ENCODE results near the gene SSNA1. TPM values are rescaled to one million over a fixed set of nuclear protein-coding genes. Genes with fewer than 3 reads are reported as not detected.
A peak's percentile ranks its signal among the peaks of the same experiment; 100 is the strongest.

Gene SSNA1
- total and polyA plus RNA-seq, 9 of the 15 experiments (the other 6 are each of a cell fraction or from before 2014, with no cell fraction given), result 1.9 to 130 (median 57.1) TPM

DNA sequence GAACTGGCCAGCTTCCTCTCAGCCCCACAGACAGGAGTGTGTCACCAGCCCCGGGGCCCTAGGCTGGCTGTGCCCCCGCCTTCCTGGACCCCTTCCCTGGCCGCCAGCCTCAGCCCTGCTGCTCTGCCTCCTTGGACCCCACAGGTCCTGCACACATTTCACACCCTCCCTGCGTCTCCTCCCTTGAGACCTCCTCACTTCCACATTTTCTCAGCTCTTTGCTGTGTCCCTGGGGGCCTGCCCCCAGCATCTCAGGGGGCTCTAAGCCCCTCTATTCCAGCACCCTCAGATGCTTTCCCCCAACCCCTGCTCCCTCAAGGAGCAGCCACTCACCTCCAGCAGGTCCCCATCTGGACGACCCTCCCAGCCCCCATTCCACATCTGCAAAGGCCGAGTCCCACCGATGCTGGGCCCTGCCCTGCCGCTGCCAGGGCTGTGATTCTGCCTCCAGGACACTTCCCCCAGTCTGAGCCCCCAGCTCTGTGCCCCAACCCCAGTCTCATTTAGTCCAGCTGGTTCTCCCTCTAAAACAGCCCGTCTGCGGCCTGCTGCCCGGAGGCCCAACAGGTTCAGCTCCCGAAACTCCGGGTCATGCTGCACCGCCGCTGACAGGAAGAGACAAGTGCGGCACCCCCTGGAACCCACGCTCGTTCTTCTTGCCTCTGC is 46.4 kb downstream of the SSNA1 start:
- Histone ChIP-seq H3K9ac (ENCODE audit: insufficient read depth in 1 of 2, low read depth in 2 of 2, low read length in 2 of 2) (peak overlapping the region in 1 of 2 experiments; percentile 73; a peak in 2 of 4 replicates), H3K27me3 (ENCODE audit: control insufficient read depth in 2 of 2, insufficient read depth in 2 of 2, low read length in 2 of 2) (no peaks in the 10 kb centered on the region), H3K9me3 (replicated peaks; ENCODE audit: control insufficient read depth, insufficient read depth, low read depth, low read length) (no peaks in the 10 kb centered on the region), H3K9me1 (ENCODE audit: control insufficient read depth, insufficient read depth, low read length) (peaks cover 4% of the 10 kb centered on the region), H3K36me3 (ENCODE audit: control insufficient read depth, insufficient read depth, low read length) (peaks cover 4% of the 10 kb centered on the region; the same call in 1 of the 3 replicates), H3K4me1 (replicated peaks in 1 of 2; ENCODE audit: control insufficient read depth in 2 of 2, insufficient read depth in 2 of 2, low read length in 2 of 2) (peaks cover 16 to 99% of the 10 kb centered on the region in 2 experiments), H4K20me1 (replicated peaks; ENCODE audit: control insufficient read depth, insufficient read depth, low read length) (no peaks in the 10 kb centered on the region), H2AFZ (ENCODE audit: low read depth, low read length) (no peak overlapping the region), H3K4me2 (ENCODE audit: insufficient read depth, low read length) (no peak overlapping the region), H3K27ac (ENCODE audit: extremely low read depth, low read depth, low read length) (no peak overlapping the region), H3K79me2 (ENCODE audit: control insufficient read depth, insufficient read depth, low read length) (peaks cover 21% of the 10 kb centered on the region), H3K4me3 (no peak overlapping the region)
- intact Hi-C loops (cut with micrococcal nuclease) (no loop called here), in situ Hi-C loops (cut with MboI) (loop anchor here (25.0 kb wide), 1 partner anchor 448 kb away; the partner anchor contains the start of genes CCDC183 and TMEM141)
- ChIA-PET POLR2A (interaction anchor here (0.7 kb wide), 1 partner anchor 46 kb away, joined by 3 read pairs; no protein-coding TSS in a partner anchor), CTCF (ENCODE audit: low intra/inter-chr PET ratio) (interaction anchor here (1.6 kb wide), 1 partner anchor 46 kb away, joined by 11 read pairs; no protein-coding TSS in a partner anchor)
- ATAC-seq, result no peak
- TF ChIP-seq FOS (IDR thresholded peaks at IDR 0.05; ENCODE audit: extremely low read depth, insufficient read length), result no peak
- no peak for TF ChIP-seq PRPF4 (IDR thresholded peaks at IDR 0.05; ENCODE audit: insufficient read depth, low read depth, low read length, poor library complexity, severe bottlenecking)
- no peak for TF ChIP-seq NR2C1 (IDR thresholded peaks at IDR 0.05)
- TF ChIP-seq NR2C1 (tag; IDR thresholded peaks at IDR 0.05), result no peak
- DNase-seq (ENCODE audit: extremely low read depth in 1 of 4, low spot score in 3 of 4), result no peak
- FAIRE-seq, result no peak
- 79% methylated on average over 16 of the region's 18 CpGs for WGBS (ENCODE audit: insufficient coverage, low coverage, missing lambda C conversion rate)
- BruUV-seq (replicated peaks), result no TSS peak
